ACC112 (cell line): ENCODE results near the gene COTL1.
"Not testable (repeated sequence)": the region's sequence is repeated elsewhere in the genome, so short reads cannot be mapped to it uniquely, and the experiment has no call there.

ENCODE experiments used
- H2AFZ ChIP-seq: fragments of 200-600 bp; sonication (generic); one replicate; pipeline ENCODE4 v1.6.0; 2017; ENCODE audit warnings: antibody characterized with exemption, low read length; ENCODE audit not compliant: unreplicated experiment
- H3K27ac ChIP-seq: fragments of 200-600 bp; sonication (generic); 2 replicates; pipeline ENCODE4 v1.5.1; 2014; ENCODE audit warnings: low read depth, mild to moderate bottlenecking, antibody characterized with exemption, low read length, moderate library complexity
- H3K27me3 ChIP-seq: fragments of 200-600 bp; sonication (generic); 2 replicates; pipeline ENCODE4 v1.6.1; 2014; ENCODE audit warnings: mild to moderate bottlenecking, antibody characterized with exemption, low read length, moderate library complexity, mixed read lengths; ENCODE audit not compliant: insufficient read depth
- H3K36me3 ChIP-seq: fragments of 200-600 bp; sonication (generic); 2 replicates; pipeline ENCODE4 v1.6.1; 2016; ENCODE audit warnings: mild to moderate bottlenecking, antibody characterized with exemption, low read length, moderate library complexity, mixed read lengths; ENCODE audit not compliant: insufficient read depth
- H3K4me1 ChIP-seq: fragments of 200-600 bp; sonication (generic); one replicate; pipeline ENCODE4 v1.6.1; 2016; ENCODE audit warnings: low read length, mixed read lengths; ENCODE audit not compliant: insufficient read depth, unreplicated experiment, control insufficient read depth
- H3K4me3 ChIP-seq: fragments of 200-600 bp; sonication (generic); 2 replicates; pipeline ENCODE4 v1.5.1; 2014; ENCODE audit warnings: mild to moderate bottlenecking, low read depth, low read length
- H3K79me2 ChIP-seq: fragments of 200-600 bp; sonication (generic); one replicate; pipeline ENCODE4 v1.6.0; 2016; ENCODE audit warnings: low read length; ENCODE audit not compliant: control insufficient read depth, unreplicated experiment, insufficient read depth

The COTL1 gene

GRCh38 chr16:84563064-84563715 is 54.7 kb downstream of the COTL1 start:
- peaks cover 10% of the 10 kb centered on the region; the same call in 1 of the 2 replicates for H3K36me3 ChIP-seq
- peaks cover 2% of the 10 kb centered on the region for H3K79me2 ChIP-seq
- H3K27ac ChIP-seq = no peak overlapping the region
- H3K4me3 ChIP-seq = no peak overlapping the region
- no peak overlapping the region for H2AFZ ChIP-seq
- no peaks in the 10 kb centered on the region for H3K27me3 ChIP-seq
- no peaks in the 10 kb centered on the region for H3K4me1 ChIP-seq

- H3K27ac ChIP-seq = no peak overlapping the region
Measured at GRCh38 chr16:84562174-84562815, 55.6 kb downstream of the COTL1 start.

GRCh38 chr16:84561291-84561690 is 56.6 kb downstream of the COTL1 start:
- H2AFZ ChIP-seq = no peak overlapping the region
- no peak overlapping the region for H3K4me3 ChIP-seq
- H3K4me1 ChIP-seq = no peaks in the 10 kb centered on the region
- H3K36me3 ChIP-seq = peaks cover 5% of the 10 kb centered on the region; the same call in 1 of the 2 replicates
- no peaks in the 10 kb centered on the region for H3K79me2 ChIP-seq
- H3K27ac ChIP-seq = no peak overlapping the region
- no peaks in the 10 kb centered on the region for H3K27me3 ChIP-seq

More at GRCh38 chr16:84562174-84562815, 55.6 kb downstream of the COTL1 start:
- Histone ChIP-seq H3K4me3 (no peak overlapping the region), H3K36me3 (peaks cover 7% of the 10 kb centered on the region; the same call in 1 of the 2 replicates), H3K79me2 (no peaks in the 10 kb centered on the region), H3K4me1 (no peaks in the 10 kb centered on the region), H2AFZ (no peak overlapping the region), H3K27me3 (no peaks in the 10 kb centered on the region)

GRCh38 chr16:84560269-84560668 is 57.6 kb downstream of the COTL1 start:
- no peaks in the 10 kb centered on the region for H3K4me1 ChIP-seq
- H3K27me3 ChIP-seq = no peaks in the 10 kb centered on the region
- H2AFZ ChIP-seq = no peak overlapping the region
- H3K79me2 ChIP-seq = no peaks in the 10 kb centered on the region
- no peak overlapping the region for H3K4me3 ChIP-seq
- H3K36me3 ChIP-seq = no peaks in the 10 kb centered on the region
- no peak overlapping the region for H3K27ac ChIP-seq

DNA sequence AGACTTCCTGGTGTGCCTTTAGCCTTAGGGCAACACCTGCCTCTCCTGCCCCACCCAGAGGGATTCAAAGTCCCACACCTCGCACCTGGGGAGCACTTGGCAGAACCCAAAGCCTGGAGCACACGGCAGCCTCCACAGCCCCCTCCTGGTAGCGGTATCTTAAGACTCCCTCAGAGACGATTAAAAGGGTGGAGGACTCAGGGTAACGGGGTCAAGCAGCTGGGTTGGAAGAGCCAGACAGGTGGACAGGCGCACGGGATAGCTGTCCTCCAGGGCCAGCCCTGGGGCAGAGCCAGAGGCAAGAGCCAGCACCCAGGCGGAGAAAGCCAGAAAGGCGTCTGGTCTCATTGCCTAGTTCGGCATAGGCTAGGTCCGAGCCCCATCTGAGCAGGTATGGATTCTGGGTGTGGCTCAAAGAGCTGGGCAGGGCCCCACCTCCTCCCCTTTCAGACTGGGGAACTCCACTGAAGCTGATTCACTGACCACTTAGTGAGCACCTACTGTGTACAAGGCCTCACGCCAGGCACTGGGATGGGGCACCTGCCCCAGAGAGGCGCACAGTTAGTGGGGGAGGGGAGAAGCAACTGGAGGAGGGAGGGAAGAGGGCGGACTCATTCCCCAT is 58.5 kb downstream of the COTL1 start:
- no peaks in the 10 kb centered on the region for H3K79me2 ChIP-seq
- no peak overlapping the region for H2AFZ ChIP-seq
- H3K4me1 ChIP-seq = no peaks in the 10 kb centered on the region
- no peaks in the 10 kb centered on the region for H3K36me3 ChIP-seq
- no peak overlapping the region for H3K4me3 ChIP-seq
- H3K27me3 ChIP-seq = no peaks in the 10 kb centered on the region
- H3K27ac ChIP-seq = no peak overlapping the region

DNA sequence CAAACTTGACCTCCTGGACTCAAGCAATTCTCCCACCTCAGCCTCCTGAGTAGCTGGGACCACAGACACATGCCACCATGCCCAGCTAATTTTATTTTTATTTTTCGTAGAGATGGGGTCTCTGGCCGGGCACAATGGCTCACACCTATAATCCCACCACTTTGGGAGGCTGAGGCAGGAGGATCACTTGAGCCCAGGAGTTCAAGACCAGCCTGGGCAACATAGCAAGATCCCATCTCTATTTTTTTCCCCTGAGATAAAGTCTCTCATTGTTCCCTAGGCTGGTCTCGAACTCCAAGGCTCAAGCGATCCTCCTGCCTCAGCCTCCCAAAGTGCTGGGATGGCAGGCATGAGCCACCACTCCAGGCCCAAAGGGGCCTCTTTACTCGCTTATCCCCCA is 59.0 kb downstream of the COTL1 start:
- H2AFZ ChIP-seq, H3K79me2 ChIP-seq, H3K4me3 ChIP-seq, H3K27me3 ChIP-seq, H3K4me1 ChIP-seq, H3K36me3 ChIP-seq, H3K27ac ChIP-seq: not testable (repeated sequence)

GRCh38 chr16:84557504-84557903 is 60.4 kb downstream of the COTL1 start:
- H3K36me3 ChIP-seq = no peaks in the 10 kb centered on the region
- H3K27me3 ChIP-seq = no peaks in the 10 kb centered on the region
- no peak overlapping the region for H3K4me3 ChIP-seq
- no peaks in the 10 kb centered on the region for H3K79me2 ChIP-seq
- no peak overlapping the region for H2AFZ ChIP-seq
- no peaks in the 10 kb centered on the region for H3K4me1 ChIP-seq
- no peak overlapping the region for H3K27ac ChIP-seq

DNA sequence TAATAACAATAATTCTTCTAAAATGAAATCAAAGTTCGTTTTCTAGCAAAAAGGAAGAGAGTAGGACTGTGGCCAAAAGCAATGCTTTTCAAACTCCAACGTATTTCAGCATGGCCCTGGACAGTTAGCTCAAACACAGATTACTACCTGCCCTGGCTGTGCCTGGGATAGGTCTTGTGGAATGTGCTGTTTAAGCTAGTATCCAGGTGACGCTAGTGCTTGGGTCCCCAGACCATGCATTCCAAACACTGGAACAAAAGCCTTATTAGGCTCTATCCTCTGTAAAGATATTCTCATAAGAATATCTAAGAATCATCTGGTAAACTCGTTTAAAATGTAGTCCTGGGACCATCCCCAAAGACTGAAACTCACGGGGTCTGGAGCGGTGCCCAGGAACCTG is 60.8 kb downstream of the COTL1 start:
- Histone ChIP-seq H3K27ac (no peak overlapping the region), H2AFZ (no peak overlapping the region), H3K79me2 (no peaks in the 10 kb centered on the region), H3K4me3 (no peak overlapping the region), H3K27me3 (no peaks in the 10 kb centered on the region), H3K4me1 (no peaks in the 10 kb centered on the region), H3K36me3 (no peaks in the 10 kb centered on the region)

DNA sequence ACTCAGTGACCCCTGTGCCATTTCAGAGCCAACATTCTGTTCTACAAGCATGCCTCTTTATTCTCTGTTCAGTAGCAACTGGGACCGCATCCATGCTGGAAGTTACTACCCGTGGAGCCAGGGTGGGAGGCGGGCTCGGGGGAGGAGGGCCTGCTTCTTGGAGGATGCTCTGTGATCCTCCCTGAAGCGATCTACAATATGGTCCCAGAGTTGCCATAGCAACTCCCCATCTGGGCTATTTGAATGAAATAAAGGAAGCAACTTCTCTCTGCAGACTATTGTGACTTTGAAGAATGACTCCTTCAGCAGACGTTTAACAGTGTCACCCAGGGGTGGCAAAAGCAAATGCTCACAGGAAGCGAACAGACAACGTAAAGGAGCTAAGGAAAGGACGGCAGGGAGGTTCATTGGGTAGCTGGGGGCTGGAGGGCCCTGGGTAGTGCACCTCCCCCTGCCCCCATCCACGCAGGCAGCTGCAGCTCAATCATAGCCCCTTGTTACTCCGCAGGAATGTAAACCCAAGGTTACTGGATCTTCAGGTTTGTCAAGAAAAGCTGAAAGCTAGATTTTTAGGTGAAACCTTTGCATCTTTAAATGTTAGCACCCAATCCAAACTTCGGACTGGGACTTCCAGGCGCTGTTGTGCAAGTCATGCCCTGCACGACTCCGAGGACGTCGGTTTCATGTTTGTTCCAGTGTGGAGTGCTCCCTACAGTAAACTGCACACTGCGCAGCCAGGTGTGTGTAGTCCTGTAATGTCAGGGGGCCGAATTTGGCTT is 62.3 kb downstream of the COTL1 start:
- Histone ChIP-seq H3K27me3 (no peaks in the 10 kb centered on the region), H2AFZ (no peak overlapping the region), H3K4me3 (no peak overlapping the region), H3K79me2 (no peaks in the 10 kb centered on the region), H3K4me1 (no peaks in the 10 kb centered on the region), H3K27ac (no peak overlapping the region), H3K36me3 (no peaks in the 10 kb centered on the region)

DNA sequence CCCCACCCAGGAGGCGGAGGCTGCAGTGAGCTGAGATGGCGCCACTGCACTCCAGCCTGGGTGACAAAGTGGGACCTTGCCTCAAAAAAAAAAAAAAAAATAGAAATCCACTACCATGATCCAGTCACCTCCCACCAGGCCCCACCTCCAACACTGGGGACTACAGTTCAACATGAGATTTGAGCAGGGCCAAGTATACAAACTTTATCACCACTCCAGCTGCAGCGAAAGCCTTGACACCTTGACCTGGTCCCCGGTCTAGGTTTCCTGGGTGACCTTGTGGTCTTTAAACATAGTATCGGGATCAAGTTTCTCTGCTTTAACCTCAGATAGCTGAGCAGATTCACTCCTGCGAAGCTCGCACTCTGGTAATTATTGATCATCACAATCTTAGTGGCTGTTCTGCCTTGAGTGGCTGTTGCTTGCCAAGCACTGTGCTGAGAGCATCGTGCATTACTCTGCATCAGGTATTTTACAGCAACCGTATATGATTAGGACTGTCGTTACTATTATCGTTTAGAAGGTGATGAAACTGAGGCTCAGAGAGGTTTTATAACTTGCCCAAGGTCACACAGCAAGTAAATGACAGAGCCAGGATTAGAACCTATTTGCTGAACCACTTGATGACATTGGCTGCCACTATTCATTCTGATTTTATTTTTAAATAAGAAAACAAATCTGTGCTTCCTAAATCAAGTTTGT is 63.1 kb downstream of the COTL1 start:
- no peak overlapping the region for H3K27ac ChIP-seq
- no peaks in the 10 kb centered on the region for H3K27me3 ChIP-seq
- no peaks in the 10 kb centered on the region for H3K79me2 ChIP-seq
- no peak overlapping the region for H2AFZ ChIP-seq
- H3K4me3 ChIP-seq = no peak overlapping the region
- no peaks in the 10 kb centered on the region for H3K36me3 ChIP-seq
- no peaks in the 10 kb centered on the region for H3K4me1 ChIP-seq
